K562 (cell line): ENCODE results near the gene ALK. TPM values are rescaled to one million over a fixed set of nuclear protein-coding genes. Genes with fewer than 3 reads are reported as not detected.

ENCODE experiments used
- ATAC-seq: fragments of 200-7000 bp; cut with Tn5 transposase; 3 replicates; pipeline ENCODE4 v1.9.1; 2020; ENCODE audit warnings: moderate library complexity
- BruUV-seq: library from RNA; stranded (reverse); fragments of 400-500 nt; replicated peaks from 2 replicates; lab custom pipeline; 2021; lab: Mats Ljungman, UMichigan
- CTCF ChIA-PET: fragments of 300-600 bp; formaldehyde crosslinking; extraction: SDS; loops from one replicate; lab custom pipeline; 2021; ENCODE audit warnings: low intra/inter-chr PET ratio; lab: Yijun Ruan, JAX
- POLR2A ChIA-PET: fragments of 300-600, 350-650 bp; sonication (Branson Sonifier 250); formaldehyde crosslinking; extraction: SDS; loops from one replicate; lab custom pipeline; 2021; ENCODE audit warnings: antibody characterized with exemption, inconsistent platforms; lab: Yijun Ruan, JAX
- DNase-seq, 4 experiments: peaks; one replicate each; pipeline versions ENCODE4 v3.0.0 to v3.0.0-alpha.2; 2011 to 2018; ENCODE audit warnings: low spot score in 3 of 4, mixed read lengths in 3 of 4; ENCODE audit errors: extremely low read depth in 1 of 4
- FAIRE-seq: peaks from 2 replicates; lab custom pipeline; 2011; peaks lifted over from hg19 to GRCh38; lab: Jason Lieb, UNC
- H2AFZ ChIP-seq: 2 replicates; pipeline ENCODE4 v1.6.0; 2011; ENCODE audit warnings: low read depth, low read length, control low read depth, inconsistent platforms
- H3K27ac ChIP-seq: fragments of 200-600 bp; 3 replicates; pipeline ENCODE4 v1.8.0; 2011; ENCODE audit warnings: low read depth, mild to moderate bottlenecking, control low read depth, inconsistent platforms, low read length, moderate library complexity, mixed read lengths; ENCODE audit errors: extremely low read depth
- H3K27me3 ChIP-seq, 2 experiments: fragments of 300-600 bp in 1 of 2; 2 replicates in 1 of 2; 3 replicates in 1 of 2; pipeline versions ENCODE4 v1.6.0 to v1.8.0; 2011; ENCODE audit warnings: inconsistent platforms in 2 of 2, low read length in 2 of 2, mild to moderate bottlenecking in 1 of 2, mixed read lengths in 1 of 2, moderate library complexity in 1 of 2; ENCODE audit not compliant: control insufficient read depth in 2 of 2, insufficient read depth in 2 of 2
- H3K36me3 ChIP-seq: fragments of 300-600 bp; 3 replicates; pipeline ENCODE4 v1.8.0; 2011; ENCODE audit warnings: mild to moderate bottlenecking, low read length, inconsistent platforms; ENCODE audit not compliant: control insufficient read depth, insufficient read depth
- H3K4me1 ChIP-seq, 2 experiments: fragments of 200-600 bp in 1 of 2; replicated peaks in 1 of 2; 2 replicates in 1 of 2; 3 replicates in 1 of 2; pipeline versions ENCODE4 v1.5.1 to v1.8.0; 2011; ENCODE audit warnings: inconsistent platforms in 2 of 2, low read length in 2 of 2, mild to moderate bottlenecking in 1 of 2, mixed read lengths in 1 of 2, moderate library complexity in 1 of 2; ENCODE audit not compliant: control insufficient read depth in 2 of 2, insufficient read depth in 2 of 2
- H3K4me2 ChIP-seq: 2 replicates; pipeline ENCODE4 v1.6.1; 2011; ENCODE audit warnings: low read length, control low read depth, inconsistent platforms, mixed read lengths; ENCODE audit not compliant: insufficient read depth
- H3K4me3 ChIP-seq: fragments of 200-600 bp; sonication (generic), shearing (Covaris generic); 2 replicates; pipeline ENCODE4 v1.5.1; 2016; ENCODE audit warnings: control low read depth, inconsistent platforms
- H3K79me2 ChIP-seq: fragments of 200-600 bp; 3 replicates; pipeline ENCODE4 v1.8.0; 2011; ENCODE audit warnings: low read length, inconsistent platforms; ENCODE audit not compliant: control insufficient read depth, insufficient read depth
- H3K9ac ChIP-seq, 2 experiments: 2 replicates each; pipeline versions ENCODE4 v1.6.0 to v1.6.1; 2011; ENCODE audit warnings: low read depth in 2 of 2, low read length in 2 of 2, control low read depth in 1 of 2, inconsistent platforms in 1 of 2, mild to moderate bottlenecking in 1 of 2, mixed read lengths in 1 of 2; ENCODE audit not compliant: insufficient read depth in 1 of 2
- H3K9me1 ChIP-seq: one replicate; pipeline ENCODE4 v1.6.0; 2011; ENCODE audit warnings: inconsistent platforms, mild to moderate bottlenecking, low read length, moderate library complexity; ENCODE audit not compliant: control insufficient read depth, insufficient read depth
- H3K9me3 ChIP-seq: replicated peaks from 2 replicates; pipeline ENCODE4 v1.5.1; 2011; ENCODE audit warnings: low read depth, low read length, inconsistent platforms; ENCODE audit not compliant: control insufficient read depth, insufficient read depth
- H4K20me1 ChIP-seq: replicated peaks from 2 replicates; pipeline ENCODE4 v1.6.1; 2011; ENCODE audit warnings: low read length, inconsistent platforms, mixed read lengths; ENCODE audit not compliant: control insufficient read depth, insufficient read depth
- ADNP ChIP-seq: fragments of 200-800 bp; sonication (Bioruptor generic); IDR thresholded peaks from 2 replicates; pipeline ENCODE4 v1.6.1; 2016; ENCODE audit warnings: missing genetic modification characterization, missing compliant biosample characterization
- FOXJ2 ChIP-seq: fragments of 200-800 bp; sonication (Bioruptor generic); IDR thresholded peaks from 2 replicates; pipeline ENCODE4 v1.6.1; 2016; ENCODE audit warnings: missing genetic modification characterization, missing compliant biosample characterization
- GTF3C2 ChIP-seq: IDR thresholded peaks from 3 replicates; pipeline ENCODE4 v1.6.1; 2011; ENCODE audit warnings: borderline replicate concordance, mild to moderate bottlenecking, moderate library complexity; ENCODE audit not compliant: insufficient read length; ENCODE audit errors: extremely low read depth
- HNRNPUL1 ChIP-seq: fragments of 200-400 bp; formaldehyde crosslinking; IDR thresholded peaks from 2 replicates; pipeline ENCODE4 v1.6.1; 2017; ENCODE audit warnings: low read length
- PRPF4 ChIP-seq: fragments of 200-400 bp; formaldehyde crosslinking; IDR thresholded peaks from one replicate; pipeline ENCODE4 v1.6.1; 2017; ENCODE audit warnings: low read length, low read depth, mild to moderate bottlenecking; ENCODE audit not compliant: insufficient read depth, poor library complexity, severe bottlenecking
- SLC30A9 ChIP-seq: fragments of 250-450 bp; sonication (Bioruptor Pico); IDR thresholded peaks from 2 replicates; pipeline ENCODE4 v1.8.0; 2022; ENCODE audit warnings: mild to moderate bottlenecking, moderate library complexity
- SP1 ChIP-seq: sonication (generic); formaldehyde crosslinking; IDR thresholded peaks from 2 replicates; pipeline ENCODE4 v1.8.1; 2022; ENCODE audit warnings: mild to moderate bottlenecking, missing genetic modification reagents
- ZZZ3 ChIP-seq: fragments of 450-650 bp; IDR thresholded peaks from 2 replicates; pipeline ENCODE4 v1.6.1; 2016; ENCODE audit warnings: antibody characterized with exemption, mild to moderate bottlenecking, moderate library complexity
- WGBS: fragments of 100-300 bp; shearing (Covaris generic); methylation state at CpG from one replicate; pipeline ENCODE4 v1.1.6; 2016; ENCODE audit warnings: low coverage, mixed read lengths; ENCODE audit not compliant: insufficient coverage; ENCODE audit errors: missing lambda C conversion rate; 5-methylcytosine and 5-hydroxymethylcytosine counted together
- in situ Hi-C: fragments of 300-500 bp; cut with MboI; formaldehyde crosslinking; loops from 4 replicates; pipeline ENCODE4 v1.15.0; 2018; ENCODE audit warnings: inconsistent platforms, mixed read lengths
- intact Hi-C: fragments of 100-400 bp; cut with micrococcal nuclease; formaldehyde crosslinking; loops from 2 replicates; pipeline ENCODE4 v1.14.2; 2022
- polyA plus RNA-seq, 8 experiments: library from polyadenylated mRNA; depleted of rRNA in 4 of 8; stranded (reverse) in 5 of 8; unstranded in 3 of 8; fragments of >200 nt; fragmentation: Nextera tagmentation in 2 of 8; fragmentation: Illumina TruSeq in 1 of 8; extraction: Ambion mirVana in 2 of 8; extraction: Trizol in 1 of 8; gene quantifications; 2 replicates each; pipeline versions ENCODE4 v1.2.1 to v1.2.3, GENCODE V29; 2011 to 2014; ENCODE audit warnings: inconsistent platforms in 1 of 8, missing spikeins in 1 of 8
- total RNA-seq, 7 experiments: library from RNA; depleted of rRNA in 6 of 7; stranded (reverse); fragments of >200 nt in 6 of 7; fragmentation: Illumina TruSeq in 2 of 7; extraction: Trizol in 2 of 7; gene quantifications; 2 replicates each; pipeline versions ENCODE4 v1.2.1 to v1.2.3, GENCODE V29; 2011 to 2021; ENCODE audit warnings: low replicate concordance in 1 of 7

Gene ALK
- total and polyA plus RNA-seq, 9 of the 15 experiments (the other 6 are each of a cell fraction or from before 2014, with no cell fraction given): not detected

DNA sequence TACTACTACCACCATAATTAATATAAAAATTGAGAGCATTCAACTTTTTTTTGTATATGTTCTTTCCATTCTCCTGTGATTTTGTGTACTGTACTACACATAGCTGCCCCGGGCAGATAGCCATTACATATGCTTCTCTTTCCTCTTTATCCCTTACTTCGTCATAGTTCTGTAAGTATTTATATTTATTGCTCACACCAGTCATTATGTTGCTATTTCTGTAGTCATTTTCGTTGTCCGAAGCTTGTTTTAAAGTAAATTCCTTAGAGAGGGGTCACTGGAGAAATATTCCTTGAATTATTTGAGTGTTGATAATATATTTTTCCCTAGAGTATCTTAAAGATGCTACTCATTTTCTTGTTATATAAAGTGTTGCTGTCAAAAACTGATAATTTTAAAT lies 662.2 kb downstream of the ALK start (continued):
- TF ChIP-seq GTF3C2 (no peak), ZZZ3 (no peak), HNRNPUL1 (no peak), FOXJ2 (tag) (no peak), SP1 (CRISPR knock-in tag) (no peak), ADNP (tag) (no peak), SLC30A9 (no peak)

DNA sequence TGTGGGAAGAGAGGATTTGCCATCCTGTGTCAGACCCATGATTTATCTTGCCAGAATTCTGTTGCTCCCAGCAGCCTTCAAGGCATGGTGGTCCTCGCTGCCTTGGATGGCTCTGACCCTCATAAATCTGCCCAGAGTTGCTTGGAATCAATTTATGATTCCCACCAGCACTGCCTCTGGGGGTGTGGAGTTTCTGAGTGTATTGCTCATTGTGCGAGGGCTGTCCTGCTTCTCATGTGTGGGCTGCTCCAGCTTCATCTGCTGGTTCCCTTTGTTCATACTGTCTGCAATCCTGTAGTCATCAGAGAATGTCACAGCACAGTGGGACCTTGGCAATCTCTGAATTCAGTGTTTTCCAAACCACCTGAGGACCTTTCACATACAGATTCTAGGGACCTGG lies 666.4 kb downstream of the ALK start:
- BruUV-seq: no TSS peak
- no peak for FAIRE-seq

More for the DNA sequence above, 666.4 kb downstream of the ALK start:
- Histone ChIP-seq H3K4me2 (no peak overlapping the region), H2AFZ (no peak overlapping the region), H3K9me1 (no peaks in the 10 kb centered on the region), H3K27ac (no peak overlapping the region), H3K36me3 (no peaks in the 10 kb centered on the region), H4K20me1 (no peaks in the 10 kb centered on the region), H3K79me2 (no peaks in the 10 kb centered on the region), H3K27me3 (peaks cover 0 to 6% of the 10 kb centered on the region in 2 experiments; a peak in 2 of 5 replicates), H3K4me1 (no peaks in the 10 kb centered on the region), H3K9me3 (no peaks in the 10 kb centered on the region), H3K4me3 (no peak overlapping the region), H3K9ac (no peak overlapping the region)
- POLR2A ChIA-PET: no interaction called here
- no peak for TF ChIP-seq PRPF4
- DNase-seq (no peak), ATAC-seq (no peak)
- 0% methylated on average over 2 of the region's 2 CpGs for WGBS
- intact Hi-C loops: no loop called here
- in situ Hi-C loops: no loop called here
- CTCF ChIA-PET: no interaction called here
